ENCODE results near the gene COL9A2. TPM values are rescaled to one million over a fixed set of nuclear protein-coding genes. Genes with fewer than 3 reads are reported as not detected.
A peak's percentile ranks its signal among the peaks of the same experiment; 100 is the strongest.

The COL9A2 gene
- total RNA-seq, 1 donor from 2014 or later, result 6.9 TPM

GRCh38 chr1:40305451-40305850 is 11.6 kb downstream of the COL9A2 start:
- DNase-seq (ENCODE audit: low spot score in 2 of 2) (no peak), FAIRE-seq (no peak)

- no peak for FAIRE-seq
- no peak for DNase-seq (ENCODE audit: low spot score in 2 of 2)
Observed at GRCh38 chr1:40303790-40304189, 13.3 kb downstream of the COL9A2 start.

GRCh38 chr1:40303051-40303771 is 13.9 kb downstream of the COL9A2 start:
- no peak for DNase-seq (ENCODE audit: low spot score in 2 of 2)
- FAIRE-seq, result no peak

- DNase-seq (ENCODE audit: low spot score in 2 of 2) (no peak), FAIRE-seq (no peak)
Observed at GRCh38 chr1:40302475-40302874, 14.6 kb downstream of the COL9A2 start.

- no peak for FAIRE-seq
- no peak for DNase-seq (ENCODE audit: low spot score in 2 of 2)
Observed at GRCh38 chr1:40301541-40302299, 15.4 kb downstream of the COL9A2 start.

GRCh38 chr1:40301066-40301465 is 16.0 kb downstream of the COL9A2 start:
- FAIRE-seq, result no peak

GRCh38 chr1:40300651-40301050 is 16.4 kb downstream of the COL9A2 start:
- DNase-seq (ENCODE audit: low spot score in 2 of 2), result no peak
- FAIRE-seq, result no peak

More at GRCh38 chr1:40301066-40301465, 16.0 kb downstream of the COL9A2 start:
- DNase-seq (ENCODE audit: low spot score in 2 of 2), result no peak

GRCh38 chr1:40300249-40300567 is 16.9 kb downstream of the COL9A2 start:
- no peak for DNase-seq (ENCODE audit: low spot score in 2 of 2)
- FAIRE-seq, result no peak

GRCh38 chr1:40299366-40300248 is 17.5 kb downstream of the COL9A2 start:
- FAIRE-seq, result no peak
- DNase-seq (ENCODE audit: low spot score in 2 of 2), result no peak

- no peak for DNase-seq (ENCODE audit: low spot score in 2 of 2)
- no peak for FAIRE-seq
Observed at GRCh38 chr1:40291293-40291692, 25.8 kb downstream of the COL9A2 start.

- no peak for DNase-seq (ENCODE audit: low spot score in 2 of 2)
- FAIRE-seq, result no peak
Observed at GRCh38 chr1:40281853-40282252, 35.2 kb downstream of the COL9A2 start.

- DNase-seq (ENCODE audit: low spot score in 2 of 2), result no peak
- no peak for FAIRE-seq
Observed at GRCh38 chr1:40276122-40276521, 41.0 kb downstream of the COL9A2 start.

GRCh38 chr1:40274331-40274730 is 42.8 kb downstream of the COL9A2 start:
- FAIRE-seq, result no peak

GRCh38 chr1:40273547-40274166 is 43.4 kb downstream of the COL9A2 start:
- FAIRE-seq (no peak), DNase-seq (ENCODE audit: low spot score in 2 of 2) (no peak)

More at GRCh38 chr1:40274331-40274730, 42.8 kb downstream of the COL9A2 start:
- no peak for DNase-seq (ENCODE audit: low spot score in 2 of 2)

GRCh38 chr1:40272653-40273213 is 44.4 kb downstream of the COL9A2 start:
- DNase-seq (ENCODE audit: low spot score in 2 of 2) (no peak), FAIRE-seq (no peak)

GRCh38 chr1:40270152-40270834 is 46.8 kb downstream of the COL9A2 start:
- no peak for FAIRE-seq

GRCh38 chr1:40268211-40268610 is 48.9 kb downstream of the COL9A2 start:
- FAIRE-seq (no peak), DNase-seq (ENCODE audit: low spot score in 2 of 2) (no peak)

More at GRCh38 chr1:40270152-40270834, 46.8 kb downstream of the COL9A2 start:
- DNase-seq (ENCODE audit: low spot score in 2 of 2), result no peak

- no peak for DNase-seq (ENCODE audit: low spot score in 2 of 2)
- no peak for FAIRE-seq
Observed at GRCh38 chr1:40267767-40268187, 49.3 kb downstream of the COL9A2 start.

GRCh38 chr1:40266786-40267535 is 50.1 kb downstream of the COL9A2 start:
- DNase-seq (ENCODE audit: low spot score in 2 of 2) (no peak), FAIRE-seq (peak; percentile 62)

Data from frontal cortex (tissue), 4 donors.